Endodermal cell (in vitro differentiated cells): Measurements from ENCODE around the gene EYA3. TPM values are rescaled to one million over a fixed set of nuclear protein-coding genes. Genes with fewer than 3 reads are reported as not detected.

ENCODE experiments used
- DNase-seq: peaks from one replicate; pipeline ENCODE4 v3.0.0-alpha.2; 2017
- H3K27ac ChIP-seq: 2 replicates; pipeline ENCODE4 v1.5.1; 2013; ENCODE audit warnings: mild to moderate bottlenecking, low read depth, low read length, moderate library complexity
- H3K27me3 ChIP-seq: 2 replicates; pipeline ENCODE4 v1.6.1; 2013; ENCODE audit warnings: mild to moderate bottlenecking, low read length, moderate library complexity; ENCODE audit not compliant: insufficient read depth, control insufficient read depth, poor library complexity, severe bottlenecking
- H3K36me3 ChIP-seq: 2 replicates; pipeline ENCODE4 v1.7.0; 2013; ENCODE audit warnings: mild to moderate bottlenecking, low read length, moderate library complexity; ENCODE audit not compliant: control insufficient read depth, insufficient read depth
- H3K4me1 ChIP-seq: one replicate; pipeline ENCODE4 v1.7.0; 2013; ENCODE audit warnings: low read length; ENCODE audit not compliant: control insufficient read depth, insufficient read depth
- H3K4me3 ChIP-seq: 2 replicates; pipeline ENCODE4 v1.5.1; 2013; ENCODE audit warnings: mild to moderate bottlenecking, low read length, moderate library complexity
- H3K9ac ChIP-seq: 2 replicates; pipeline ENCODE4 v1.6.1; 2013; ENCODE audit warnings: mild to moderate bottlenecking, low read length, moderate library complexity; ENCODE audit not compliant: poor library complexity, severe bottlenecking; ENCODE audit errors: extremely low read depth
- H3K9me3 ChIP-seq: 2 replicates; pipeline ENCODE4 v1.6.1; 2013; ENCODE audit warnings: mild to moderate bottlenecking, low read length, moderate library complexity; ENCODE audit not compliant: control insufficient read depth
- H3K27ac Mint-ChIP-seq: 2 replicates; pipeline ENCODE4 v1.8.0; 2020; ENCODE audit warnings: mixed read lengths
- H3K27me3 Mint-ChIP-seq: 2 replicates; pipeline ENCODE4 v1.8.0; 2021; ENCODE audit warnings: mild to moderate bottlenecking, mixed read lengths; ENCODE audit not compliant: insufficient read depth
- H3K36me3 Mint-ChIP-seq: 2 replicates; pipeline ENCODE4 v1.8.0; 2020; ENCODE audit warnings: low read depth, mixed read lengths
- H3K4me1 Mint-ChIP-seq: 2 replicates; pipeline ENCODE4 v1.8.0; 2020; ENCODE audit warnings: mixed read lengths
- H3K4me3 Mint-ChIP-seq: 2 replicates; pipeline ENCODE4 v1.8.0; 2020; ENCODE audit warnings: mild to moderate bottlenecking, moderate library complexity, mixed read lengths
- H3K9me3 Mint-ChIP-seq: 2 replicates; pipeline ENCODE4 v1.8.0; 2020; ENCODE audit warnings: mild to moderate bottlenecking, mixed read lengths
- WGBS, 2 experiments: methylation state at CpG; one replicate each; pipeline versions ENCODE4 v1.1.5 to v1.1.7; 2013; ENCODE audit warnings: missing lambda C conversion rate in 2 of 2, mixed read lengths in 1 of 2; ENCODE audit not compliant: insufficient coverage in 1 of 2, insufficient read length in 1 of 2; 5-methylcytosine and 5-hydroxymethylcytosine counted together
- total RNA-seq, 2 donors: library from RNA; stranded (reverse); fragmentation: NEBNext Ultra II Directional in 1 of 2; extraction: Animal tissue kit (Norgen Biotek cat#: 25700) in 1 of 2; gene quantifications; 2 replicates in 1 of 2; 3 replicates in 1 of 2; pipeline ENCODE4 v1.2.1, GENCODE V29; 2021
- TF ChIP-seq, protein P1 (sequence below): fragments of 200-600 bp; sonication (generic); conservative IDR thresholded peaks from 2 replicates; pipeline ENCODE4 v1.5.0; 2021; ENCODE audit warnings: antibody characterized with exemption, mild to moderate bottlenecking

EYA3 gene
- total RNA-seq, 2 donors from 2014 or later = 29.3 to 32.8 TPM

DNA sequence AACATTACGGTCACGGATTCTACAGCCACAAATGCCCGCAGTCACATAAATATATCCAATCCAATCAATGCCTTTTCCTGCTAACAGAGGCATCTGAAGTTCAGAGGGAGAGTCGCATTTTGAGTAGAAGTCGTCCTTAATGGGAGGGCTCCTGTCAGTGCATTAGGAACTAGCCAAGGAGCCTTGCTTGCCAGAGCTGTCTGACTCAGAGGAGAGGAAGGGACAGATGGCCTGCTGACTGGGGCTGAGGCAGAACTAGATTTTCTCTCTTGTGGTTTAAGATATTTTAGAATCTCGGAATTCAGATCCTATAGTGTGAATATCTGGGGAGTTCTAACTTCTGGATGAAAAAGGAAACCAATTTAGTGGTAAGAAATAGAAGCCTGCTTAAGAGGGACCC, 118.0 kb downstream of the EYA3 start:
- Mint-ChIP-seq H3K36me3 (peaks cover 28% of the 10 kb centered on the region), H3K27ac (no peak overlapping the region)

DNA sequence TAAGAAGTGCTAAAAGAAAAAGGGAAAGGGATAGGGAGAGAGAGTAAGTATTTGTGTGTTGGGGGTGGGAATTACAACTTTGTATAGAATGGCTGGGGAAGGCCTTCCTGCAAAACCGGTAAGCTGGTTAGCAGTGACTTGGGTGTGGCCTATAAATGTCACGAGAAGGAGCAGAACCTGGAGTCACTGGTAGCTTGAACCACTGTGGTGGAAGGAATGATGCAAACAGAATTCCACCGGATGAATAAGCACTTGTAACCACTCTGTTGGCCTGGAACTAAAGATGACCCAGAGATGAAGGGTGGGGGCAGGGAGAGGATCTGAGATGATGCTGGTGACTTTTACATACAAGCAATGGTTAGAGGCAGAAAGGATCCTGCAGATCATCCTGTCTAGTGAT, 119.7 kb downstream of the EYA3 start:
- no peak overlapping the region for H3K27ac ChIP-seq
- peaks cover 42% of the 10 kb centered on the region for H3K36me3 Mint-ChIP-seq
- H3K4me1 ChIP-seq = no peaks in the 10 kb centered on the region
- TF ChIP-seq, protein P1, sequence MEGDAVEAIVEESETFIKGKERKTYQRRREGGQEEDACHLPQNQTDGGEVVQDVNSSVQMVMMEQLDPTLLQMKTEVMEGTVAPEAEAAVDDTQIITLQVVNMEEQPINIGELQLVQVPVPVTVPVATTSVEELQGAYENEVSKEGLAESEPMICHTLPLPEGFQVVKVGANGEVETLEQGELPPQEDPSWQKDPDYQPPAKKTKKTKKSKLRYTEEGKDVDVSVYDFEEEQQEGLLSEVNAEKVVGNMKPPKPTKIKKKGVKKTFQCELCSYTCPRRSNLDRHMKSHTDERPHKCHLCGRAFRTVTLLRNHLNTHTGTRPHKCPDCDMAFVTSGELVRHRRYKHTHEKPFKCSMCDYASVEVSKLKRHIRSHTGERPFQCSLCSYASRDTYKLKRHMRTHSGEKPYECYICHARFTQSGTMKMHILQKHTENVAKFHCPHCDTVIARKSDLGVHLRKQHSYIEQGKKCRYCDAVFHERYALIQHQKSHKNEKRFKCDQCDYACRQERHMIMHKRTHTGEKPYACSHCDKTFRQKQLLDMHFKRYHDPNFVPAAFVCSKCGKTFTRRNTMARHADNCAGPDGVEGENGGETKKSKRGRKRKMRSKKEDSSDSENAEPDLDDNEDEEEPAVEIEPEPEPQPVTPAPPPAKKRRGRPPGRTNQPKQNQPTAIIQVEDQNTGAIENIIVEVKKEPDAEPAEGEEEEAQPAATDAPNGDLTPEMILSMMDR = no peak
- H3K9me3 Mint-ChIP-seq = no peaks in the 10 kb centered on the region
- 86 to 97% methylated on average over 3 of the region's 3 CpGs for WGBS, 2 experiments
- peaks cover 4% of the 10 kb centered on the region for H3K4me1 Mint-ChIP-seq
- DNase-seq = no peak
- H3K27me3 Mint-ChIP-seq = no peaks in the 10 kb centered on the region
- H3K27ac Mint-ChIP-seq = no peak overlapping the region
- no peak overlapping the region for H3K9ac ChIP-seq
- peaks cover 40% of the 10 kb centered on the region for H3K36me3 ChIP-seq
- no peak overlapping the region for H3K4me3 ChIP-seq
- no peaks in the 10 kb centered on the region for H3K9me3 ChIP-seq
- no peaks in the 10 kb centered on the region for H3K27me3 ChIP-seq
- H3K4me3 Mint-ChIP-seq = no peak overlapping the region

More for the DNA sequence above, 118.0 kb downstream of the EYA3 start:
- H3K4me1 Mint-ChIP-seq = peaks cover 4% of the 10 kb centered on the region
- no peaks in the 10 kb centered on the region for H3K9me3 Mint-ChIP-seq
- Histone ChIP-seq H3K4me3 (no peak overlapping the region), H3K4me1 (no peaks in the 10 kb centered on the region), H3K27me3 (no peaks in the 10 kb centered on the region), H3K27ac (no peak overlapping the region), H3K36me3 (peaks cover 43% of the 10 kb centered on the region), H3K9ac (no peak overlapping the region), H3K9me3 (no peaks in the 10 kb centered on the region)
- WGBS, 2 experiments = 94 to 98% methylated on average over 4 to 6 of the region's 6 CpGs
- H3K27me3 Mint-ChIP-seq = no peaks in the 10 kb centered on the region
- TF ChIP-seq, protein P1 = no peak
- no peak for DNase-seq
- H3K4me3 Mint-ChIP-seq = no peak overlapping the region

GRCh38 chr1:27967884-27968466, 120.4 kb downstream of the EYA3 start:
- TF ChIP-seq, protein P1 = no peak
- no peak for DNase-seq
- Histone ChIP-seq H3K27me3 (no peaks in the 10 kb centered on the region), H3K36me3 (peaks cover 36% of the 10 kb centered on the region), H3K9me3 (no peaks in the 10 kb centered on the region), H3K4me3 (no peak overlapping the region), H3K27ac (no peak overlapping the region), H3K9ac (no peak overlapping the region), H3K4me1 (no peaks in the 10 kb centered on the region)
- H3K36me3 Mint-ChIP-seq = peaks cover 46% of the 10 kb centered on the region
- WGBS, 2 experiments = 83 to 95% methylated on average over 3 to 4 of the region's 4 CpGs
- peaks cover 4% of the 10 kb centered on the region for H3K4me1 Mint-ChIP-seq
- H3K9me3 Mint-ChIP-seq = no peaks in the 10 kb centered on the region
- no peak overlapping the region for H3K27ac Mint-ChIP-seq
- H3K4me3 Mint-ChIP-seq = no peak overlapping the region
- no peaks in the 10 kb centered on the region for H3K27me3 Mint-ChIP-seq
